Mammary epithelial cell (primary cell): ENCODE results near the gene CRYBA1.

Experiments used
- CTCF ChIP-seq, 2 donors: IDR thresholded peaks in 1 of 2; conservative IDR thresholded peaks in 1 of 2; 2 replicates each; pipeline ENCODE4 v1.5.1; 2011 to 2012; ENCODE audit warnings: inconsistent platforms in 2 of 2, low read length in 2 of 2, mild to moderate bottlenecking in 2 of 2, control low read depth in 1 of 2, low read depth in 1 of 2; ENCODE audit not compliant: insufficient read depth in 1 of 2; ENCODE audit errors: extremely low read depth in 1 of 2
- EZH2 ChIP-seq: IDR thresholded peaks from 2 replicates; pipeline ENCODE4 v1.6.1; 2012; ENCODE audit warnings: low read length, inconsistent platforms, borderline replicate concordance

GRCh38 chr17:29256735-29257466 lies 10.2 kb downstream of the CRYBA1 start:
- TF ChIP-seq CTCF (conservative IDR thresholded peaks at IDR 0.05 in 1 of 2, IDR thresholded peaks at IDR 0.05 in 1 of 2; ENCODE audit: extremely low read depth in 1 of 2, insufficient read depth in 1 of 2, low read depth in 1 of 2, low read length in 2 of 2) (no peak), EZH2 (no peak)
